Stimulated activated CD4-positive, alpha-beta T cell treated with anti-CD3 and anti-CD28 coated beads, Interleukin-4, amount 100 ng/mL, for 24 hours (primary cell): Measurements from ENCODE around the gene C20orf141.
"Not testable (repeated sequence)": the region's sequence is repeated elsewhere in the genome, so short reads cannot be mapped to it uniquely, and the experiment has no call there.

Experiments used
- DNase-seq: peaks from one replicate; pipeline ENCODE4 v3.0.0-alpha.2; 2020

C20orf141 gene

GRCh38 chr20:2820896-2821869, 6.4 kb downstream of the C20orf141 start:
- no peak for DNase-seq

- DNase-seq: no peak
These were observed 7.3 kb downstream of the C20orf141 start for GRCh38 chr20:2822073-2822472.

GRCh38 chr20:2825761-2826160, 11.0 kb downstream of the C20orf141 start:
- DNase-seq: no peak

GRCh38 chr20:2826655-2827054, 11.9 kb downstream of the C20orf141 start:
- DNase-seq: no peak

- DNase-seq: no peak
These were observed 14.6 kb downstream of the C20orf141 start for GRCh38 chr20:2829376-2829775.

- not testable (repeated sequence) for DNase-seq
These were observed 16.4 kb downstream of the C20orf141 start for GRCh38 chr20:2831206-2831605.

GRCh38 chr20:2833761-2834160, 19.0 kb downstream of the C20orf141 start:
- DNase-seq: no peak

- no peak for DNase-seq
These were observed 19.8 kb downstream of the C20orf141 start for GRCh38 chr20:2834401-2835110.

- no peak for DNase-seq
These were observed 20.6 kb downstream of the C20orf141 start for GRCh38 chr20:2835331-2835796.

- no peak for DNase-seq
These were observed 21.2 kb downstream of the C20orf141 start for GRCh38 chr20:2836035-2836434.

GRCh38 chr20:2837221-2837960, 22.6 kb downstream of the C20orf141 start:
- DNase-seq: no peak

- no peak for DNase-seq
These were observed 23.5 kb downstream of the C20orf141 start for GRCh38 chr20:2838170-2838797.

- no peak for DNase-seq
These were observed 24.3 kb downstream of the C20orf141 start for GRCh38 chr20:2838847-2839671.

GRCh38 chr20:2839732-2840137, 24.9 kb downstream of the C20orf141 start:
- no peak for DNase-seq

GRCh38 chr20:2840138-2840966, 25.6 kb downstream of the C20orf141 start, which contains the start of the genes PCED1A and VPS16:
PCED1A (minus strand) TSS chr20:2840655; CDS start chr20:2839912, 743 bp downstream.
VPS16 (plus strand) TSS chr20:2840745; CDS start chr20:2840775, 30 bp downstream.
- peak; percentile 92 for DNase-seq

GRCh38 chr20:2840967-2841531, 26.3 kb downstream of the C20orf141 start:
- peak; percentile 42 for DNase-seq

- no peak for DNase-seq
These were observed 30.8 kb downstream of the C20orf141 start for GRCh38 chr20:2845607-2846006.

- no peak for DNase-seq
These were observed 31.9 kb downstream of the C20orf141 start for GRCh38 chr20:2846698-2847097.

GRCh38 chr20:2847802-2848201, 33.0 kb downstream of the C20orf141 start:
- no peak for DNase-seq

GRCh38 chr20:2849529-2849928, 34.7 kb downstream of the C20orf141 start:
- DNase-seq: no peak
